ENCODE results near the gene DST. TPM values are rescaled to one million over a fixed set of nuclear protein-coding genes. Genes with fewer than 3 reads are reported as not detected.

The DST gene
- total RNA-seq, 1 experiment from 2014 or later: 230 TPM

DNA sequence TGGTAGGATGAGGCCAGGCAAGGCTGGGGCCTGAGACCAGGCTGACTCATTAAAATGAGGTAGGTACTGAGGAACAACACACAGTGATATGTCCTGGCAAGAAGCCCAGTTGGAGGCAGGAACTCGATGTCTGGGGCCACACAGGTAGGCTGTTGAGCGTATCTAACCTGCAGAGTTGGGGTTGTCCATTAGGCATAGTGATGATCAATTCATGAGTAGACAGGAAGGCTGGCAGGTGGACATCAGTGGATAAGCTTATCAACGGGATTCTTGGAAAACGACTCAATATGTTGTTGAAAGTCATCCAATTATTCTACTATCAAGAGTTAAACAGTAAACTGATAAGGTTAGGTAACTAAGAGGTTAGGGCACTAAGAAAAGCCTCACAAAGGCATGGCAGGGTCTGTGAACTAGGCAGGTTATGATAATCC is 202.1 kb downstream of the DST start:
- DNase-seq (ENCODE audit: low read depth): no peak

DNA sequence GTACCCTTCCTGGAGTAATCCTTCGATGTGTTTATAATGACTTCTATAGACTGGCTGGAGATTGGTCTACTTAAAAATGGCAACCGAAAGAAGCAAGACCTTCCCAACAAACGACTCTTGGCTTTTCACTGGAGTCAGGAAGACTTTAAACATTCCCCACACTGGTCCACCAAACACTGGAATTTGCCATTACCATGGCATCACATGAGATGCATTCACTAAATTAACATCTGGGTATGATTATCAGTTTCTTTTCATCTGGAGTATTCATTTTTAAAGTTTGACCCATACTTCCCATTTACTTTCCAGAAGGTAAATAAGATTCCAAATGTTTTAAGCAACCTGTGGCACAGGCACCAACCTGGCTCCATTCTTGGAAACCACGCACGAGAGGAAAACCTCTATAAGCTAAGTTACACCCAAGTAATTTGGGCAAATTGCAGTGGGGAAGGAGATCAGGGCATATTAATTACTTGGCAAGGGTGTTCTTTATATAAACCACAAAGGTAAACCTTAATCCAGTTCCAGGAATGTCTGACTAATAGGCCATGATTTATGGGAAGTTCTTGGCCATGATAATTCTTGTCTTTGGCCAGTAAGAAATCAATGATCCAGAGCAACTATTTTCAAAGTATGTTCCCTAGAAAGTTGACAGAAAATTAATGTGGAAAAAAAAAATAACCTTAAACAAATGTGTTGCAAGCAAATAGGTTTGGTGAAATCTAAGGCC is 205.4 kb downstream of the DST start:
- no peak for DNase-seq (ENCODE audit: low read depth)

DNA sequence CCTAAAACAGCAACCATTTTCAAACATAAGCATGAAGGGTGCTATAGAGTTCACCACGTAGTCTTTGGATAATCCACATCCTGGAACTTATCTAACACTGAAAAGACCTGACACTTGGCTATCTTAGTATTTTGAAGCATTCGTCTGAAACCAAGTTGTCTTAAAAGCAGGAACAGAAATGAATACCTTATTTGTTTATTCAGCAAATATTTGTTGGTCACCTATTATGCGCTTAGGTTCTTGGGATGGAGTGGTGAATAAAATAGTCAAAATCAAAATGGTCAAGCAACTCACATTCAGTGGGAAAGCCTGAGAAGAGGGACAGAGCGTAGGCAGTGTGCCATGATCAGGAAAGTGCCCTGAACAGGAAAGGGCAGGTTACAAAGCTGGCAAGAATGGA is 206.9 kb downstream of the DST start:
- DNase-seq (ENCODE audit: low read depth): no peak

DNA sequence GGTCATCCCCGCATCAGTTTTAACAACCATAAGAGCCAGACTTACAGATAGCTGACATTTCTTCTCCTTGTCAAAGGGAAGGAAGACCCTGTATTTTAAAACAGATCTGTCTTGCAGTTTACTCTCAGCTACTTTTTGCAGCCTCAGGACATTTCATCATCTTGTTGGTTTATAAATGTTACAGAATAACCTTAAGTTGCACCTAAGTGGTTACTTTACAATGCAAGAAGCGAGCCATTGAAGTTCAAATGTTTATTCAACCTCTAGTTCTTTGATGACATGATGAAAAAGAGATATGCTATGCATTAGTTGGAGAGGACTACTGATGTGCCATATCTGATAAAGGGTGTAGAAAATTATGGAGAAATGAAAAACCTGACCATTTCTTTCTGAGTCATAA is 207.4 kb downstream of the DST start:
- no peak for DNase-seq (ENCODE audit: low read depth)

DNA sequence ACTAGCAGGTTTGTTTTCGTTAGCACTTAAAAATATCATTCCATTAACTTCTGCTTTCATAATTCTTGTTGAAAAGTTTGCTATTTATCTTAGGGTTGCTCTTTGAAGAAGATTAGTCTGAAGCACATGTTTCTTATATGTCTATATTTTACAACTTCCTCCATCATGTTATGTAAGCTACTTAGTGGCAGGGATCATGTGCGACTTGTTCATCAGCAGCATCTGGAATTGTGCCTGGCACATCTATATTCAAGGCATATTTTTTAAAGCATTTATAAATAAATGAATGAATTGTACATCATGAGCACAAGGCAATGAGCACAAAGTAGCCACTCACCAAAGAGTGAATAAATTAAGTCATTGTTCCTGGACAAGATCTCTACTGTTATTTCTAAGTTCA is 208.1 kb downstream of the DST start:
- DNase-seq (ENCODE audit: low read depth): no peak

DNA sequence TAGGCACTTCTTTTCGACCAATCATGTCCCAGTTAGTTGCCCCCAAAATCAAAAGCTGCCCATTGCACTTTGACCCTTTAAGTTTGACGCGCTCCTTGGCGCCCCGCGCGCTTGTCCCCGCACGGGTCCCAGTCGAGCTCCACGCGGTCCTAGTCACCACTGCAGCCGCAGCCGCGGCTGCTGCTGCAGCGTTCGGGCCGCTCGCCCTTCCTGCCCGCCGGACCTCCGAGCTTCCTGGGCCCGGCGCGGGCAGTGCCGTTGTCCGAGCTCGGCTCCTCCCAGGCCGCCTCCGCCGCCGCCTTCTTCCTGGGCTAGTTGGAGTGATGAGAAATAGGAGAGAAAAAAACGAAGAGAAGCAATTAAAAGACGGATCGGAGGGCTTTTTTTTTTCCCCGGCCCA is 209.6 kb downstream of the DST start:
- no peak for DNase-seq (ENCODE audit: low read depth)

DNA sequence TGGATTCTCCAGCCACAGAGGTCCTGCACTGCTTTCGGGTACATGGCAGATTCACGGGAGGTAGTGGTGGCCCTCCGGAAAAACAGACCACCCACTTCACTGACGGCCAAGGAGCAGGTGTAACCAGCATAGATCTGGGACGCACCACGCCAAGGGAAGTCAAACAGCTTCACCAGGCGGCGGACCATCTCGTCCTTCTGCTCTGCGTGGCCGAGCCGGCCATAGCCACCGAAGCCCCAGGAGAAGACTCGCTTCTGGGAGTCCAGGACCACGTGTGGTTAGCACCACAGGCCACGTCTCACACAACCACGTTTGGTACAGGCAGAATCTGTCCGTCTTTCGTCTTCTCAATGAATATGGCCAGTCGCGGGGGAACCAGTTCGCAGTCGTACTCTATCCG is 210.5 kb downstream of the DST start:
- no peak for DNase-seq (ENCODE audit: low read depth)

DNA sequence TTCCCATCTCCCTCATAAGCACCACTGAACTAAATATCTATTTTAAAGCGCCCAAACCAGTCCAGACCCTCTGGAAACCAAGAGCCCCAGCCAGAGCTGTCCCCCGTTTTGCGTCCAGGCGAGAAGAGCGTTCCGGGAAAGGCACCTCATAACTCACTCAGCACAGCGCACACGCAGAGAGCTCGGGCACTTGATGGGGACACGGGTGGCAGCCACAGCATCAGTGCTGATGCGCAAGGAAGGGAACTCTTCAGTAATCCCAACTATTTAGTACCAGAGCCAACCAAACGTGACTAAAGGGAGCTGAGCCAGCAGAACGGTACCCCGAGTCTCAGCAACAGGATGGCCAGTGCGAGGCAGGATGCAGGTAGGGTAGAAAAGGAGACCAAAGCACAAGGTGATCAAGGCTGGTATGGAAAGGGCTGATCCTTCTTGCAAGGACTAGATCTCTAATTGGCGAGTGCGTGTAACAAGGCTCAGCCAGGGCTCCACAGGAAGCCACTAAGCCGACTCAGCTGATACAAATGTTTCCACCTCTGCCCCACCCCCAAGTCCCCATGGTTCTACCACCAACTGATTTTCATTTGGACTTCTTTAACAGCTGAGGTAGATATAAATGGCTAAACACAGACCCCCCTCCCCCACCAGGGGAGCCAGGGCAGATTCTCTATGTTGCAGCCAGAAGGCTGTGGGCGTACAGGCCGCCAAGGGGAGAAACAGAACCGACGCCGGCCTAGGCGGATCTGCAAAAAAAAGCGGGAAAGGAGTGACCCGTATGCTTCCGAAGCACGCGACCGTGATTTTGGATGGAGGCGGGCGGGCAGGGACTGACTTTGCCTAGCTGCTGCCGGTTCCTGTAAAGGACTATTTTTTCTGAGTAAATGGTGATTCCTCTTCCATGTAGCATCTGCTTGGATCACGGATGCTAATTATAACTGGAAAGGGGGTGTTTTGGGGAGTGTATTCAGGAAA is 211.8 kb downstream of the DST start:
- no peak for DNase-seq (ENCODE audit: low read depth)

DNA sequence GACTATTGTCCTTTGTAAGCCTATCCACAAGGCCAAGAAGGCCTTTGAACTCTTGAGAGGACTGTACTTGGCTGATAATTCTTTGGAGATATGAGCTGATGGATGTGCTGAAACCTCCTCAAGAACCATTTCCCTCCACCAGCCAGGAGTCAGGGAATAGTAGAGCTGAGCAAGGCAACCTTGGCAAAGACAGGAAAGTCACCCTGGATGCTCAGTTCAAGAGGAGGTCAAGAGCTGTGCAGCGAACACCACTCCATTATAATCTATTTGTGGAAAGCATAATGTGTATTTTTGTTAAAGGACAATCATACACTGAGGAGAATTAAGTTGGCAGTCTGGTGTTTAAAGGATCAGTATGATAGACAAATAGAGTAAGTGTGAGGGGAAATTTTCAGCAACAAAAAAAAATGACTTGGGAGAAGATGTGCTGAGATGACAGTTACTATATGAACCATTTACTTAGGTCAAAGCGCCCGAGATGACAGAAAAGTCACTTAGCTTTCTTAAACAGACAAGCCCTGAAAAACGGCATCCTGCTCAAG is 218.1 kb downstream of the DST start:
- DNase-seq (ENCODE audit: low read depth): no peak

DNA sequence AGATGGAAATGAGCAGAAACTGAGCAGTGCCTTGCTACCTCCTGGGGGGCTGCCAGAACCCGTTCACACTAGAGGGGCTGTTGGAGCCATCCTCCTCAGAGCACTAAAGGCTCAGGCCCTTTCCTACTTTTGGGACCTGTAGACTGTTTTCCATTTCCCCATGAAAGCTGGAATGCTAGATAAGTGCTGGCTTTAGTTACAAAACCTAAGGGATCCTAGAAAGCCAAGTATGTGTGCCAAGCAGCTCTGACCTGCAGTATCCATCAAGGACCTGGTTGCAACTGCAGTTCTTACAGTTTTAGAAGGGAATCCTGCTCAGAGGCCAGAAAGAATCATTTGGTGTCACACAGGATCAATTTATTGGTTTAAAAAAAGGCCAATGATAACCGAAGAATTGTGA is 218.6 kb downstream of the DST start:
- DNase-seq (ENCODE audit: low read depth): no peak

DNA sequence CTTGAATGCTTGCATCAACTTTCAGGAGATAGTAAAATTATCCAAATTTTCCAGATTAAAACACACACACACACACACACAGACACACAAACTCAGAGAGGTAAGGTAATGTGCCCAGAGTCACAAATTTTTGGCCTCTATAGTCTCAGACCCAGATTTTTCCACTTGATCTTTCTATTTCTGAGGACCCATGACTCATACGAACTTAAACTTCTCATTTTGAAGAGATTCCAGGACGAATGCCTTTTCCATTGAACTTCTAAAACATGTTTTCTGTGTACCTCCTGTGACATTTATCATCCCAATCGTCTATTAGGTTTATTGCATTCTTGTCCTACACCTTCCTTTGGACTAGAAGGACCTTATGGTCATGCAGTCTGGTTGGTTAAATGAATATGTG is 222.4 kb downstream of the DST start:
- no peak for DNase-seq (ENCODE audit: low read depth)

DNA sequence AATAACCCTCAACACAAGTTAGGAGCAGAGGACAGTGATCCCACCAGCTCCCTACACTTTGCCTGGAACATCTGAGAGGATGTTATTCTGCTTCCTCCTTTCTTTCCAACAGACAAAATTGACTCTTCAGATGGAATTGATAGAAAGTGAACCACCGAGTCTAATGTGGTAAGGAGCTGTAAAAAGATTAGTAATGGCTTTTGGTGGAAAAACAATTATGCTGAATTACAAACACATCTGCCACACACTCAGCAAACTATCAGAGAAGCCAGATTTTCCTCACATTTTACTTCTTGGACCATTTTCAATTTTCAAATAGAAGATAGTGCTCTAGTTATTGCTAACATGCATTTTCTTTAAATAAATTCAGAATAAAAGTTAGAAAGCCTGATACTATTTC is 223.5 kb downstream of the DST start:
- DNase-seq (ENCODE audit: low read depth): no peak

DNA sequence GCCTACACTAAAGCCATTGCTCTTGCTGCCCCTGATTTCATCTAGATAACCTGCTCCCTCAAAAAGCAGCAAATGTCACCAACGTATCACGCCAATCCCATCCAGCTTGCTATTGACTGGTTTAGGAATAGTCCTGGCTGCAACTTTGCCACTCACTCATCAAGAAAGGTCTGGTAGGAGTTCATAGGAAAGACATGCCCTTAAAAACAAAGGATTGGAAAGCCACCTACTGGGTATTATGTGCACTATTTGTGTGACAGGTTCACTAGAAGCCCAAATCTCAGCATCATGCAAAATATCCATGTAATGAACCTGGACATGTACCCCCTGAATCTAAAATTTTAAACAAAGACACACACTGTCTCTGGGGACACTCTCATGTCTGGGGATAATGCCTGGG is 224.9 kb downstream of the DST start:
- DNase-seq (ENCODE audit: low read depth): no peak

DNA sequence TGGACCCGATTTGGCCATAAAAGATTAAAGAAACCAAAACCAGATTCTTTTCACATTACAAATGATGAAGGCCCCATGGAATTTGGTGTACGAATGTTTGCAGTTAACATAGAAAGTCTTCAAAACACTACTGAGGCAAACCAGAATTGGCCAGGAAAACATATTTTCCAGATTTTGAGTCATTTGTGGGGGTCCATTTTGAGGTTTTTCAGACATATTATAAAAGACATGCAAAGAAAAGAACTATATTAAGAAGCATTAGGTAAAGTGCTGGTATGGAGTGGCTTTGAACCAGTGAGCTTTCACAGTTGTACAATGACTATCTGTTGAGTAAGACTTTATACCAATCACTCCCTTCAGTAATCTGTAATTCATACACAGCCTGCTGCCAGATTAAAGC is 226.4 kb downstream of the DST start:
- DNase-seq (ENCODE audit: low read depth): no peak

DNA sequence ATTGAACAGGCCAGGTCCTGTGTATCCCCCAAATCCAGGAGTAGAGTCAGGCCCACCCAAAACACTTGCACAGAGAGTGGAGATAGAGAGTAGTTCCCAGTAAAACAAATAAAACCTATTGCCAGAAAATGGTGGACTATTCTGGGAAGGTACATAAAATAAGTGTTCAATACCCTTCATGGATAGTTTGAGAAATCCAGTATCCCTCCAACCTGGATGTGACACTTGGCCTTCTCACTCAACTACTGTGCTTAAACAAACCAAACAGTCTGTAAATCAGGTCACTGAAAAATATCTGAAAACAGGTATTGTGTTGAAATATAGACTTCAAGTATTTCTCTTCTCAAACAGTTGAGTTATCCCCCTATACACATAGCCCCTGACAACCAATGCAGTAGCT is 233.7 kb downstream of the DST start:
- no peak for DNase-seq (ENCODE audit: low read depth)

Measured in LHCN-M2 (cell line).